GM12872 (cell line): Measurements from ENCODE around the gene TRHDE.
A peak's percentile ranks its signal among the peaks of the same experiment; 100 is the strongest.

Experiments used
- TF ChIP-seq, protein P1 (sequence below): IDR thresholded peaks from 3 replicates; pipeline ENCODE4 v1.5.1; 2011; ENCODE audit warnings: low read depth, mild to moderate bottlenecking, low read length, moderate library complexity; ENCODE audit not compliant: insufficient read depth

Gene TRHDE

GRCh38 chr12:72684491-72684890, 412.3 kb downstream of the TRHDE start:
- TF ChIP-seq, protein P1, sequence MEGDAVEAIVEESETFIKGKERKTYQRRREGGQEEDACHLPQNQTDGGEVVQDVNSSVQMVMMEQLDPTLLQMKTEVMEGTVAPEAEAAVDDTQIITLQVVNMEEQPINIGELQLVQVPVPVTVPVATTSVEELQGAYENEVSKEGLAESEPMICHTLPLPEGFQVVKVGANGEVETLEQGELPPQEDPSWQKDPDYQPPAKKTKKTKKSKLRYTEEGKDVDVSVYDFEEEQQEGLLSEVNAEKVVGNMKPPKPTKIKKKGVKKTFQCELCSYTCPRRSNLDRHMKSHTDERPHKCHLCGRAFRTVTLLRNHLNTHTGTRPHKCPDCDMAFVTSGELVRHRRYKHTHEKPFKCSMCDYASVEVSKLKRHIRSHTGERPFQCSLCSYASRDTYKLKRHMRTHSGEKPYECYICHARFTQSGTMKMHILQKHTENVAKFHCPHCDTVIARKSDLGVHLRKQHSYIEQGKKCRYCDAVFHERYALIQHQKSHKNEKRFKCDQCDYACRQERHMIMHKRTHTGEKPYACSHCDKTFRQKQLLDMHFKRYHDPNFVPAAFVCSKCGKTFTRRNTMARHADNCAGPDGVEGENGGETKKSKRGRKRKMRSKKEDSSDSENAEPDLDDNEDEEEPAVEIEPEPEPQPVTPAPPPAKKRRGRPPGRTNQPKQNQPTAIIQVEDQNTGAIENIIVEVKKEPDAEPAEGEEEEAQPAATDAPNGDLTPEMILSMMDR = no peak

DNA sequence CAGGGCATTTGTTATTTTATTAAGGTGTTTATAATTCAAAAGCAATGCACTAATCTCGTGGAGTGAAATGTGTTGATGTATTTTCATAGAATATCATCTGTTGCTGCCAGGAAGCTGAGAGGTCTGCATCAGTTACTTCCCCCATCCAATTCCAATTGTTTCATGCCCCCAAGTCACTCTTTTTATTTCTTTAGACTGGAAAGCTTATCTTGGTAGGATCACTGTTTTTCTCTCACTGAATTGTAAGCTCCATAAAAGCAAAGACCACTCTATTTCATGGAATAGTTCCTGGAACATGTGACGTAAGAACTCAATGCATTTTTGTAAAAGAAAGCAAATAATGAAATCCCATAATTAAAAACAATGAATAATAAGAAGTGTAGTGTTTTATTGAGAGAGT, 420.2 kb downstream of the TRHDE start:
- TF ChIP-seq, protein P1 = no peak

DNA sequence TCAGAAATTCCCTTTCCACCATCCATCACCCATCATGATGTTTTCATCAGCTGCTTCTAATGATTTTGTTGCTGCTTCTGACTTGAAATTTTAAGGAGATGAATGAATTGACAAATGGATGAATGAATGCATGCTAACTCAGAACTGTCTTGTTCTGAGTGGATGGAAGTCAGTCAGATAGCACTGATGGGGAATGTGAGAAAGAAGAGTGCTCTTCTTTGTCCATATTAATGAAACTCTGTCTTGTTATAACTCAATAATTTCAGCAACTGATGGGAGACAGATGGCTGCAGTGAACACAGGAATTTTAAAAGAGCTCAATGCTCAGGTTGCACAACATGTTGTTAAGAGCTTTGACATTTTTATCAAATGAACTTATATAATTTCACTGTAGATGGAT, 422.0 kb downstream of the TRHDE start:
- TF ChIP-seq, protein P1 = no peak

DNA sequence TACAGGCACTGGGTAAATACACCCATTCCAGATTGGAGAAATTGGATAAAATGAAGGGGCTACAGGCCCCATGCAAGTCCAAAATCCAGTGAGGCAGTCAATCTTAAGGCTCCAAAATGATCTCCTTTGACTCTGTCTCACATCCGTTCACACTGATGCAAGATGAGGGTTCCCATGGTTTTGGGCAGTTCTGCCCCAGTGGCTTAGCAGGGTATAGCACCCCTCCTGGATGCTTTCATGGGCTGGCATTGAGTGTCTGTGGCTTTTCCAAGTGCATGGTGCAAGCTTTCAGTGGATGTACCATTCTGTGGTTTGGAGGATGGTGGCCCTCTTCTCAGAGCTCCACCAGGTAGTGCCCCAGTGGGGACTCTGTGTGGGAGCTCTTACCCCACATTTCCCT, 427.2 kb downstream of the TRHDE start:
- TF ChIP-seq, protein P1 = peak; percentile 42; the same call in 1 of the 3 replicates

DNA sequence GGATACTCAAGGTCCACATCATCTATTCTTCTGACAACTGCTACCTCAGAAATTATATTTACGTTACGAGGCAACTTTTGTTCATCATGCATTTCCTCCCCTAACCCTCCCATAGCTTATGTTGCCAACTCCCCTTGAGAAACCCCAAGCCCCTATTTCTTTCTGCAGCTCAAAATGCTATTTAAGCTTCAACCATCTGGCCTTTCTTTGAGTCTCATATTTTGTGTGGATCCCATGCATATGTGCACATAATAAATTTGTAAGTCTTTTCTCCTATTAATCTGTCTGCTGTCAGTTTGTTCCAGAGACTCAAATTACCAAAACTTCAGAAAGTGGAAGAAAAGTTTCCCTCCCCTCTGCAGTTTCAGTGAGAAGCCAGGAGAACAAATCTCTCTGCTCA, 444.1 kb downstream of the TRHDE start:
- TF ChIP-seq, protein P1 = no peak

- TF ChIP-seq, protein P1 = no peak
Measured at GRCh38 chr12:72717036-72717435, 444.9 kb downstream of the TRHDE start.
